Tibial artery (tissue), 4 donors: ENCODE measurements around the gene EPGN.

Experiments used
- DNase-seq, 2 donors: peaks; one replicate each; pipeline ENCODE4 v3.0.0-alpha.2; 2019
- H3K27ac ChIP-seq, 2 donors: fragments of 200-600 bp; sonication (generic) in 1 of 2; 1 replicate in 1 of 2; 2 replicates in 1 of 2; pipeline ENCODE4 v1.5.1; 2018 to 2019; ENCODE audit warnings: mild to moderate bottlenecking in 1 of 2
- H3K27me3 ChIP-seq, 2 donors: fragments of 200-600 bp; sonication (generic) in 1 of 2; one replicate each; pipeline versions ENCODE4 v1.5.1 to v1.6.0; 2016 to 2019
- H3K36me3 ChIP-seq, 3 donors: fragments of 200-600 bp; sonication (generic) in 2 of 3; one replicate each; pipeline ENCODE4 v1.5.1; 2016 to 2019; ENCODE audit warnings: mild to moderate bottlenecking in 2 of 3
- H3K4me1 ChIP-seq, 4 donors: fragments of 200-600 bp; sonication (generic) in 2 of 4; 1 replicate in 3 of 4; 2 replicates in 1 of 4; pipeline ENCODE4 v1.5.1; 2016 to 2019
- H3K4me3 ChIP-seq, 2 donors: fragments of 200-600 bp; sonication (generic) in 1 of 2; 1 replicate in 1 of 2; 2 replicates in 1 of 2; pipeline ENCODE4 v1.5.1; 2018 to 2019; ENCODE audit warnings: mild to moderate bottlenecking in 2 of 2
- H3K9me3 ChIP-seq, 3 donors: fragments of 200-600 bp; sonication (generic) in 1 of 3; one replicate each; pipeline ENCODE4 v1.5.1; 2016 to 2019
- CTCF ChIP-seq, 2 experiments: fragments of 200-600 bp in 1 of 2; fragments of 450-650 bp in 1 of 2; IDR thresholded peaks; one replicate each; pipeline ENCODE4 v1.5.1; 2017 to 2019; ENCODE audit warnings: antibody characterized with exemption in 2 of 2, mild to moderate bottlenecking in 1 of 2, moderate library complexity in 1 of 2
- intact Hi-C: fragments of 100-400 bp; cut with DNase I; formaldehyde crosslinking; loops from one replicate; pipeline ENCODE4 v1.15.0; 2023; ENCODE audit warnings: low total_unique reads

EPGN gene

GRCh38 chr4:74323663-74324062 is 15.4 kb downstream of the EPGN start:
- TF ChIP-seq CTCF (IDR thresholded peaks at IDR 0.05) = no peak
- H3K9me3 ChIP-seq = no peaks in the 10 kb centered on the region
- H3K4me3 ChIP-seq = no peak overlapping the region
- no peaks in the 10 kb centered on the region for H3K4me1 ChIP-seq
- H3K27ac ChIP-seq = no peak overlapping the region
- intact Hi-C loops = no loop called here
- no peaks in the 10 kb centered on the region for H3K27me3 ChIP-seq
- no peaks in the 10 kb centered on the region for H3K36me3 ChIP-seq
- no peak for DNase-seq

GRCh38 chr4:74324262-74324661 is 16.0 kb downstream of the EPGN start:
- DNase-seq = no peak
- no peak overlapping the region for H3K4me3 ChIP-seq
- intact Hi-C loops = no loop called here
- H3K27ac ChIP-seq = no peak overlapping the region
- no peaks in the 10 kb centered on the region for H3K4me1 ChIP-seq
- no peak for TF ChIP-seq CTCF (IDR thresholded peaks at IDR 0.05)
- no peaks in the 10 kb centered on the region for H3K36me3 ChIP-seq
- H3K27me3 ChIP-seq = no peaks in the 10 kb centered on the region
- H3K9me3 ChIP-seq = no peaks in the 10 kb centered on the region

GRCh38 chr4:74325886-74326285 is 17.6 kb downstream of the EPGN start:
- Histone ChIP-seq H3K27me3 (no peaks in the 10 kb centered on the region), H3K27ac (no peak overlapping the region), H3K36me3 (no peaks in the 10 kb centered on the region), H3K4me1 (no peaks in the 10 kb centered on the region), H3K4me3 (no peak overlapping the region), H3K9me3 (no peaks in the 10 kb centered on the region)
- intact Hi-C loops = no loop called here
- DNase-seq = no peak
- TF ChIP-seq CTCF (IDR thresholded peaks at IDR 0.05) = no peak

- Histone ChIP-seq H3K27ac (no peak overlapping the region), H3K27me3 (no peaks in the 10 kb centered on the region), H3K4me1 (no peaks in the 10 kb centered on the region), H3K36me3 (no peaks in the 10 kb centered on the region), H3K4me3 (no peak overlapping the region), H3K9me3 (no peaks in the 10 kb centered on the region)
- intact Hi-C loops = no loop called here
- DNase-seq = no peak
- TF ChIP-seq CTCF (IDR thresholded peaks at IDR 0.05) = no peak
Measured at GRCh38 chr4:74327762-74328161, 19.5 kb downstream of the EPGN start.

GRCh38 chr4:74328501-74328900 is 20.2 kb downstream of the EPGN start:
- no peaks in the 10 kb centered on the region for H3K4me1 ChIP-seq
- no peaks in the 10 kb centered on the region for H3K9me3 ChIP-seq
- intact Hi-C loops = no loop called here
- H3K27ac ChIP-seq = no peak overlapping the region
- H3K4me3 ChIP-seq = no peak overlapping the region
- TF ChIP-seq CTCF (IDR thresholded peaks at IDR 0.05) = no peak
- H3K27me3 ChIP-seq = no peaks in the 10 kb centered on the region
- DNase-seq = no peak
- no peaks in the 10 kb centered on the region for H3K36me3 ChIP-seq

GRCh38 chr4:74329307-74329706 is 21.0 kb downstream of the EPGN start:
- no peak for DNase-seq
- no peak for TF ChIP-seq CTCF (IDR thresholded peaks at IDR 0.05)
- H3K27me3 ChIP-seq = no peaks in the 10 kb centered on the region
- no peak overlapping the region for H3K27ac ChIP-seq
- H3K4me1 ChIP-seq = no peaks in the 10 kb centered on the region
- H3K4me3 ChIP-seq = no peak overlapping the region
- intact Hi-C loops = no loop called here
- H3K36me3 ChIP-seq = no peaks in the 10 kb centered on the region
- no peaks in the 10 kb centered on the region for H3K9me3 ChIP-seq
